NCI-H524 (cell line): ENCODE results near the gene HDAC9.
"Not testable (repeated sequence)": the region's sequence is repeated elsewhere in the genome, so short reads cannot be mapped to it uniquely, and the experiment has no call there.

Experiments
- DNase-seq, 2 experiments: peaks; one replicate each; lab custom pipeline; 2025; lab: John Stamatoyannopoulos, UW

Gene HDAC9

DNA sequence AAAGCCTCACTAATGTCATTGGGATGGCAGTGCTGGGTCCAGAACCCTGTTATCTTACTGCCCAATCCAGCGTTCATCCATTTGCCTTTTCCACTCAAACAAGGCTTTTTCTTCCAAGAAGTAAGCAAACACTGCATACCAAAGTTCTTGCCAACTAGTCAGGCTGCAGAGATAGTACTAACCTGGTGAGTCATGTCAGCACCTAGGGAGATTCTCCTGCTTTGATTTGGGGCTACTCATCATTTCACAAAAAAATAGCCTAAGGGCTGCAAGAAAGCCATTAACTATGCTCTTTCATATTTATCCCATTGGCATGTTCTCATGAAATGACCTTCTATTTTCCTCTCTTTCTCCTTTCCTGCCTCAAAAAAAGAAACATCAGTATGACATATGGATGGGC lies 479.3 kb downstream of the HDAC9 start:
- DNase-seq = no peak

DNA sequence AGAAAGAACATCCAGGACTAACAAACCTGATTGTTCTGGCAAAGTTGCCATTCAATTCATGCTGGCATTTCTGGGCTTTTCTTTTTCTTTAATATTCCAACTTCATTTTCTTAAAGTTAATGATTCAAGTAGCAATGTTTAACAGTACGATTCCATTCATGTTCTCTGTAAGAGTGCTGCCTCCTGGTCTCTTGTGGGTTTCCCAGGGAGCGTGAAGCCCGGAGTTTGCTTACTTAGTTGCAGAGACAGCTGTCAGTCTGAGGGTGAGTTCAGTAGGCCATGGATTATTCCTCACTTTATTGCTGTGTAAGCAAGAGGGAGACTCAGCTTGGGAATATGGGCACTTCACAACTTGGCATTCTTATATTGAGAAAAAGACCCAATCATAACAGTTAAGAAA lies 479.7 kb downstream of the HDAC9 start:
- DNase-seq = peak; percentile 26 to 75

DNA sequence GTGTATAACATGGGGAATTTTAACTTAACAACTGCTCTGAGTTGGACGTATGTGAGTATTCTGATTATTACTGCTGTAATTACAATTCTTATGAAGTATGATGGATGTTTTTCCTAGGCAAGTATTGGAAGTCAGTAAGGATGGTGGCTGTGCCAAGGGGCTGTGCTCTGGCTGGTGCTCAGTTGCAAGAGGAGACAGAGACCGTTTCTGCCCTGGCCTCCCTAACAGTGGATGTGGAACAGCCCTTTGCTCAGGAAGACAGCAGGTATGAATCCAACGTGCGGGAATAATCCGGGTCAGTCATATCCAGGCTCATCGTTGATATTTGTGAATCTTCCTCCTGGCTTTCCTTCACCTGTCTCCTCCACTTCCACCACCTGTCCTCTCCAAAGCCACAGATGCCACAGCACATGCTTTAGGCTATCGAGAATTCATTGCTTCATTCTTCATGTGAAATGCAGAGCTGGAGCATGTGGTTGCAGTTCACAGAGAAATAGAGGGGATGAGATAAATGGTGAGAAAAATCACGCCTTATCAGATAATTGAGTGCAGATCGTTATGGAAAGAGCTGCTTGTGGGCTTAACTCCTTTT lies 480.2 kb downstream of the HDAC9 start:
- peak in 1 of 2 experiments; percentile 5 for DNase-seq

DNA sequence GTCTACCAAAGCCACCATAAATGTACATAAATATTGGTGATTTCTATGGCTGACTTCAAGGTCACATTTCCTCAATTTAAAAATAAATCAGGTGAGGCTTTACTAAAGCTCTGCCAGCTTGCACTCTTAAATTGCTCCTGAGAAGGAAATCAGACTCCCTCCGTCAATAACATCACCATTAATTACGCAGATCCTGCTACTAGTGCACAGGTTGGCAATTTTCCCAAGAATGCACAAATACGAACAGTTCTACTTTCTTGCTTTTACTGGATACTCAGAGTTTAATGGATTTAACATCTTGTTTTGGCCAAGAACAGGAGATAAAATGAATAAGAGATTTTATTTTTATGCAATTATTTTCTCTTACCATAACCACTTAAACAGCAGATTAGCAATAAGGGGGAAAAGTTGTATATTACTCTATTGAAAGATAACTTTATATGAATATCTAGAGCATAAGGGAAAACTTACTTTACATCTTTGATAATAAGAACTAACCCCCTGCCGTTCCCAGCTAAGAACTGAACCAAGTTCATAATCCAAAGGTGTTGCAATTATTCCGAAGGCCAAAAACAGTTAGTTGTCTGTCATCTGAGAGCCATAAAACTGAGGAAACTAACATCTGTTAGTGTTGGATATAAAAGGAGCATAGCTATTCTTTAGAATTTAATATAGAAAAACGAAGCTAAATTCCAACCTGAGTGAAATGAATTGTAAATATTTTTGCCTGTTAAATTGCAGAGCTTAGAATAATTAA lies 481.3 kb downstream of the HDAC9 start:
- no peak for DNase-seq

DNA sequence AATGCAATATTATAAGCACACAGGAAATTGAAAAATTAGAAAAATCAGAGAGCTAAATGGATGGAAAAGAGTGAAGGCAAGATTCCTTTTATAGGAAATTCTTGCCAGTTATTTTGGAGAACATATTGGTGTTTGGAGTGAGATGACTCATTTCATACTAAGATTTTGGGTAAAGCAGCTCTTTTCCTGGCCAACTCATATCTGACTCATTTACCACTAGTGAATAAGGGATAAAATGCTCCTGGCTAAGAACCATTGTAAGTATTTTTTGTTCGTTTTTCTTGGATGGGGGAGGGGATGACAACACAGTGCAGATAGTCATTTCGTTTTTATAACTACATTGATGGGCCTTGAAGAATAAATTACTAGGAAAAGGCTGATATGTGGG lies 482.6 kb downstream of the HDAC9 start:
- DNase-seq = no peak

DNA sequence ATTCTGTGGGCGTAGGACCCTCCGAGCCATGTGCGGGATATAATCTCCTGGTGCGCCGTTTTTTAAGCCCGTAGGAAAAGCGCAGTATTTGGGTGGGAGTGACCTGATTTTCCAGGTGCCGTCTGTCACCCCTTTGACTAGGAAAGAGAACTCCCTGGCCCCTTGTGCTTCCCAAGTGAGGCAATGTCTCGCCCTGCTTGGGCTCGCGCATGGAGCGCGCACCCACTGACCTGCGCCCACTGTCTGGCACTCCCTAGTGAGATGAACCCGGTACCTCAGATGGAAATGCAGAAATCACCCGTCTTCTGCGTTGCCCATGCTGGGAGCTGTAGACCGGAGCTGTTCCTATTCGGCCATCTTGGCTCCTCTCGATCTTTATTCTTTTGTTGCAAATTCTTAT lies 495.2 kb downstream of the HDAC9 start:
- DNase-seq = not testable (repeated sequence)

DNA sequence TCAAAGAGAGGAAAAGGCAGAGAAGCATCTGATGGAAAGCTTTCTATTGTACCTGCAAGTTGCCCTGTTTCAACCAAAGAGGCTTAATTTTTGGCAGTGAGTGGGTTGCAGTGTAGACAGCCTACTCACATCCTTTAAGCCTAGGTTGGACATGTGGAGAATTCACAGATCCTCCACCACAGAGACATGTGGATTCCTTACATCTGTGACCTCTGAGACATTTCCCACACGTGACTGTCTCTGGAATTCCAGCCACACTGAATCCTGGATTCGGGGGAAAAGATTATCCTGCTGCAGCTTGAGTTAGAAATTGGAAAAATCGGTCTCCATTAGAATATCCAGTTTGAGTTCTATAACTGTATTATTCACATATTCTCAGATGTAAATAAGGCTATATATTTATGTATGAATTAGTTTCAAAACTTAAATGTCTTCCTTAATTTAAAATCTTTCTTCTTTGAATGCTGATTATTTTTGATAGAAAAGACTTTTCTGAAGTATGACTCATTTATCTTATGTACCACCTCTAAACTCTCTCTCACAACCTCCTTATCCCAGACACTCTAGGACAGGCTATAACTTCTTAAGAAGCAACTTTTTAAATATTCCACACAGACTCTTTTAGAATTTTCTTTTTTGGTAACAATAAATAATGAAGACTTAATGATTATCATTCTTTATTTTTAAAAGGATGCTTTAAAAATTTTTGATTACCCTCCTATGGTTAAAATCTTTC lies 498.6 kb downstream of the HDAC9 start:
- no peak for DNase-seq

DNA sequence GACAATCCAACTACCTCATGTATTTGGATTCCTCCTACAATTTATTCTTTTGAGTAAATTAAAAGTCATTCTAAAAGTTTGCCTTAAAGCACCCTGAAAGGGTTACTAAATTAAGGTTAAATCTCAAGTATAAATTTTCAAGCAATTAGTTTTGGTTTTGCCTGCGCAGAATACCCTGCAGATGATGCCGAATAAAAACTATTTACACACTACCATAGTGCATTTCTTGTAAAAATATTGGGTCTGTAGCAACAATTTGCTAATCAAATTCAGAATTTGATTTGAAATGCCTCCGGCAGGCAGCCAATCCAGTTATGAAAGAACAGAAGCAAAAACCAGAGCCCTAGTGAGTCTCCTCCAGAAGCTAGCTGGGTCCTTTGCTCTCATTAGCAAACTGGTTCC lies 499.7 kb downstream of the HDAC9 start:
- DNase-seq = no peak

DNA sequence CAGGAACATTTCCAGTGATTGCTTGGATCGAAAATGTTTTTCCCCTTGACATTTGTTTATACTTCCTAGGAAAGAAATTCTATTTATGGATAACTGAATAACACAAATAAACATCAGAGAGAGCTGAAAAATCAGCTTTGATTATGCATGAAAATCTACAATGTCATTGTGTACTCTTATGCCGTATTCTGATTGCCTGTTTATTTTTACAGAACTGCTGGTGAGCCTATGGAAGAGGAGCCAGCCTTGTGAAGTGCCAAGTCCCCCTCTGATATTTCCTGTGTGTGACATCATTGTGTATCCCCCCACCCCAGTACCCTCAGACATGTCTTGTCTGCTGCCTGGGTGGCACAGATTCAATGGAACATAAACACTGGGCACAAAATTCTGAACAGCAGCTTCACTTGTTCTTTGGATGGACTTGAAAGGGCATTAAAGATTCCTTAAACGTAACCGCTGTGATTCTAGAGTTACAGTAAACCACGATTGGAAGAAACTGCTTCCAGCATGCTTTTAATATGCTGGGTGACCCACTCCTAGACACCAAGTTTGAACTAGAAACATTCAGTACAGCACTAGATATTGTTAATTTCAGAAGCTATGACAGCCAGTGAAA lies 500.4 kb downstream of the HDAC9 start:
- DNase-seq = no peak

DNA sequence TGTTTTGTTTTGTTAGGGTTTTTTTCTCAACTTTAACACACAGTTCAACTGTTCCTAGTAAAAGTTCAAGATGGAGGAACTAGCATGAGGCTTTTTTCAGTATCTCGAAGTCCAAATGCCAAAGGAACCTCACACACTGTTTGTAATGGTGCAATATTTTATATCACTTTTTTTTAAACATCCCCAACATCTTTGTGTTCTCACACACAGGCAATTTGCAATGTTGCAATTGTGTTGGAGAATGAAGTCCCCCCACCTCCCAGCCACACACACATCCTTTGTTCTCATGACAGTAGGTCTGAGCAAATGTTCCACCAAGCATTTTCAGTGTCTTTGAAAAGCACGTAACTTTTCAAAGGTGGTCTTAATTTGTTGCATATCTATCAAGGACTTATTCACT lies 501.0 kb downstream of the HDAC9 start:
- DNase-seq = no peak

DNA sequence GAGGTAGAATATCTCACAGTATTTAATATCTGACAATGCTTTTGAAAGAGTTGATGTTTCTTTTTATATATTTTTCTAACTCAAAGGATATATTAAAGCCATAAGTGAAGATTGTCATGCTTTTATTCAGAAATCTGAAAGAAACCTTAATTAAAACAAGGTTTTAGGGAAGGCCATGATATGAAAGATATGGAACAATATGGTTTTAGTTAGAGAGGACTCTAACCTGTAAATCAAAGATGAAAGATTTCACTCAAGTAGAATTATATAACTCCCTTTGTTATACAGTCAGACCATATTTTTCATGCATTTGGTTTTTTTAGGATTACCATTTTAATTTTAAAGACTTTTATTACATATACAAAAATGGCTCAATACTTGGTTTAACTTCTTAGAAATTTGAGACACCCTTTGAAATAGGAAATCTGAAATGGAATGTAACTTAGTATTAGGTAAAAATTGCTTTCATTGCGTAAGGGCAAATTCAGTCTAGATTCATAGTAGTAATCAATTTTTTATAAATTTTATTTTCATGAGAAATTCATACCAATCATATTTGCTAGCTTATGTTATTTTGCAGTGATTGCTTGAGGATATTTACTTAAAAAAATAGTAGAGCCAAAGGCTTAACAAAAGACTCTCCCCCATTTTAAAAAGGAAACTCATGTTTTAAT lies 502.1 kb downstream of the HDAC9 start:
- DNase-seq = no peak

DNA sequence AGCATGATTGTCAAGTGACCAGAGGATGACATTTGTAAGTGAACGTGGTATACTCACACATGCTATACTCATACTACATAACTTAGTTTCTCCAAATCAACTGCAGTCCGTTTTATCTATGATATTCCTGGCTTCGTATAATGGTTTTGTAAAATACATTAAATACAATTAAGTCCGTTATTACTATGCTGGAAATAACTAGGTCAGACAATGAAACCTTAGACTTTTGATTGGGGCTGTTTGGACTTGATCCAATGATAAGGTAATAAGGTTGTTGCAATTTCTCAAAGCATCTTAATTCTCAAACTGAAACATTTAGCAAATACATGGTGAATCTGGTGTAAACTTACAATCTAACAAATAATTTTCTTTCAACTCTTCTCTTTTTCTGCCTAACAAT lies 504.9 kb downstream of the HDAC9 start:
- DNase-seq = no peak

DNA sequence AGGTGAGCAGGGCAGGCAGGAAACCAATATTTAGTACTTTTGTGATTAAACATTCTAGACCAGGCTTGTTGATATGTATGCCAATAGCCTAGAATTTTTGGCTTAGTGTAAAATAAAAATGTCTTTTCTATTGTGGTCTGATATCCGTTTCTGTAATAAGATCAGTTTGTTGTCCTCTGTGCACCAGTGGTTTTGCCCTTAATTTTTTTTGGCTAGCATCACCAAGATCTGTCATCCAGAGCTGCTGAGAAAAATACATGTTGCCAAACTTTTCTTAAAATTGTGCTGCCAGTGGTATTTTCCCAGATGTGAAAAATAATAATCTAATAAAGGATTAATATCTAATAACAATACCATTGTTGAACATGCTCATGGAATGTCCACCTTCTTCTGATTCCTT lies 506.3 kb downstream of the HDAC9 start:
- no peak for DNase-seq

DNA sequence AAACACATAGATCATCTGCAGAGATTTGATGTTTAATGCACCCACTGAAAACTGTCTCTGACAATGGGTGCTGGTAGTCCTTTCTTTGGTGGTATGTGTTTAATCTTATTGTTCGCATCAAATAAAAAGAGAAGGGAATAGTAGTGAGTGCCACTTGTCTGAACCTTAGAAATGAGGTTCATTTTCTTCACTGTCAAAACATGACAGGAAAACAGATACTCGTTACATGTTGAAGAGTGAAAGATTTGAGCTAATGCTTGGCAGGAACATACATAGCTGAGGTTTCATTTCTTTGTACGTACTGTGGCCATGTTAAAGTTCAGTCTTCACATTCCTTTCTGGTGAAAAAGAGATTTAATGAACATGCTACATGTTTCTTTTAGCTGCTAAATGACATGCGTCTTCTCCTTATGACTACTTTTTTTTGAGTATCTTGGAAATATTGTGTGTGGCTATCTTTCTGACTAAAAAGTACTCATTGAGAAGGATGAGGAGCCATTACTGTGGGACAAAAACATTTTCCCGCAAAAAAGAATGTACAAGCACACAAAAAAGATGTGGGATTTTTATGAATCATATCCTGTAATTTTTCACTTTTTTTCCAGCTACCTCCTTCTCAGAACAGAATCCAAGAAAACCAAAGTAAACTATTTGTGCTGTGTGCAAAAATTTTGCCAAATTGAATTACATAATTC lies 513.8 kb downstream of the HDAC9 start:
- DNase-seq = no peak

DNA sequence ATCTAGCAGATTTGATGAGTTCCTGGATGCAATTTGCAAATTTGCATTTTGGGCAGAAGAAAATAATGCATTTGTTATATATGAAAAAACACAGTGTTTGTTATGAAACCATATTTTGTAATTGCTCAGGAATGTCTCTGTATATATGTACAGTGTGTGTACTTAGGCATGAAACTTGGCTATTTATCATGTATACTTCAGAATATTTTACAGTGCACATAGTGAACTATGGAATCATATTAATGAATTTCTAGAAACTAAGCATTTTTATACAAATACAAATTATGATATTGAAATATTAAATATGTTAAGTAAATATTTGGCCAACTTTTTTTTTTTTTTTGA lies 514.4 kb downstream of the HDAC9 start:
- DNase-seq = no peak

DNA sequence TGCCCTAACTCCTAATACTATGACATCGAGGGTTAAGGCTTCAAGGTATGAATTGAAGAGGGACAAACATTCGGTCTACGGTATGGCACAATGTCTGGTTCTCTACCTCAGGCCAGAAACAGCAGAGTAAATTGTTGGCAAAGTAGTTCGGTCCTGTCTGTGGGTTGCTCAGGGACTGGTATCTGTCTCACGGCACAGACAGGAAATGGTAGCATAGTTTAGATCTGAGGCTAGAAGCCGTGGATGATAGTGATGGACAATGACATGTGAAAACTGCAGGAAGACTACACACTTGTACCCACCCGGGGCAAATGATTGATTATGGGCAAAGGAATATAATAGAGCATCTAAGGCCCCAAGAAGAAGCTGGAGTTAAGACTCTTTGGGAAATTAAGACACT lies 515.7 kb downstream of the HDAC9 start:
- DNase-seq = no peak

DNA sequence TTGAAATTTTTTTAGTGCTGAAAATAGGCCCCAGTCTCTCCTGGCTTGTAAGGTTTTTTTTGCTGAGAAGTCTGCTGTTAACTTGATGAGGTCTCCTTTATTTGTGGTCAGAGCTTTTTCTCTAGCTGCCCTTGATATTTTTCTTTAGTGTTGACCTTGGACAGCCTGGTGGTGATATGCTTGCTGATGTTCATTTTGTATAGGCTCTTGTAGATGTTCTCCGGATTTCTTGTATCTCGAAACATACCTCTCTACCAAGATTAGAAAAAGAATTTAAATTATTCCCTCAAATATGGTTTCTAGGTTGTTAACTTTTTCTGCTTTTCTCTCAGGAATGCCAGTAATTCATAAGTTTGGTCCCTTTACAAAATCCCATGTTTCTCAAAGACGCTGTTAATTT lies 519.5 kb downstream of the HDAC9 start:
- DNase-seq = no peak

DNA sequence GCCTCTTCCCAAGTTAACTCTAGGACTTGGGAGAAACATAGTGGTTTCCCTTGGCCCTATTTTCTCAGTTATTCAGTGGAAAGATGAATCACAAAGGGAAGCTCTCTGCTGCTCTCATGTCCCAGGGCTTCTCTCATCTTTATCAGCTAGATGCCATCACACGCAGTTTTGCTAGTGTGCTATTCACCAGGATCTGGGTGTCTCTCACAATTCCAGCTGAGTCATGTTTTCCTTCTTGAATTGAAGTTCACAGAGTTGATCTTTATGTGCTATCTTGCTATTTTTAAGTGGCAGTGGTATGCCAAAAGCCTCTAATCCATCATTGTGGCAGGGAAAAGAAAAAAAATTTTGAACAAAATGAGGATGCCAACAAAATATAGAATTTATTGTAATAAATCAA lies 520.6 kb downstream of the HDAC9 start:
- no peak for DNase-seq

DNA sequence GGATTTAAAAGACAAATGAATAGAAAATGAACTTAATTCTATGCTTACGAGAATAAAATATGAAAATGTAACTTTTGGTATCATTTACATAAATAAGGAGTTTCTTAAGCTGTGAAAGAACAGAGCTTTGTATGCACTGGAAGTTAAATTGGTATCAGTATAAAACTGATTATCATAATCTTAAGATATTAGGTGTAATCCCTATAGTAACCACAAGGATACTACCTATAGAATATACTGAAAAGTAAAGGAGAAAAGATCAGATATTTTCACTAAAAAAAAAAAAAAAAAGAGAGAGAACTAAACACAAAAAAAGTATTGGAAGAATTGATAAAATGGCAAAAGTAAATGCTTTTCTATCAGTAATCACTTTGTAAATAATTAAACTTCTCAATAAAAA lies 521.8 kb downstream of the HDAC9 start:
- no peak for DNase-seq

DNA sequence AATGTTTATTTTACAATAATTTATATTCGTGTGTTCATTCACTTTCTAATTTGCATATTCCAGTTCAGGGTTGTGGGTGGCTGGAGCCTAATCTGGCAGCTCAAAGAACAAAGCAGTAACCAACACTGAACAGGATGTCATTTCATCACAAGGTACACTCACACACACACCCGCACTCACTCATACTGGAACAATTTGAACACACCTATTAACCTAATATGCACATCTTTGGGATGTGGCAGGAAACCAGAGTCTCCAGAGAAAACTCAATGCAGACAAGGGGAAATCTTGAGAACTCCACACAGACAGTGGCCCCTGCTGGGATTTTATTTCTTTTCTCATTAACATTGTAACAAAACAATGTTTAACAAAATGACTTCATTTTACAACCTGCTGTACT lies 524.5 kb downstream of the HDAC9 start:
- DNase-seq = no peak

DNA sequence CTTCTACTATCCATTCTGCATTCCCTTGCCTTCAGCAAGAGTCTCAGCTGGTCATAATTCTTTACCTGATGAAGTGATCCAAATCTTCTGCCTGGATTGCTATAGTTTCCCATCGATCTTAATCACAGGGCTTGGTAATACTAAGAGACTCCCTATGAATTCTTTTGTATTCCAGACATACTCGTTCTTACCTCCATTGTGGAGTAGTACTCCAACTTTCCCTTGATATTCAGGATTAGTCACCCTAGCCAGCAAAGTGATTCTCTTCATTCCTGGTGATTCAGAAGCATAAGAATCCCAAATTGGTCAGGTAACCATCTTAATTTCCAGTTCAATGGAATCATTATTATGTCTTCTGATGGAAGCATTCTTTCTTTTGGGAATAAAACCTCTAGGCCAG lies 525.2 kb downstream of the HDAC9 start:
- DNase-seq = no peak

DNA sequence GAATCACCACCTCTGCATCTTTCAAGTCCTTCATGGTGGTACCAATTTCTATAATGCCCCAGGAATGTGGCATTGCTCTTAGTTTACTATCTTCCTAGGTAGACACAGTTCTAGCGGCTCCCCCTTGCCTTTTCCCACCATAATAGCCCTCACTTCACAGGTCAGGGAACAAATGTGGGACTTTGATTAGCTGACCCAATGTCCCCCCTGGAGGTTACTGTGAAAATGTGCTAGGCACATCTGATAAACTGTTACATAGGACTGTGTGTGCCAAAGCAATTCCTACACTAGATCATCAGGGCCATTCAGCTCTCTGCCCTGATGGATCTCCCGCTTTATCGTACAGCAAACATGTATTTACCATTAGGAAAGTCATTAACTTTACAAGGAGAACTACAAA lies 527.9 kb downstream of the HDAC9 start:
- no peak for DNase-seq
